ENCODE data around the gene PRDM5.

- TF ChIP-seq CTCF (IDR thresholded peaks at IDR 0.05) (no peak), POLR2A (IDR thresholded peaks at IDR 0.05) (no peak)
These were observed 239.5 kb downstream of the PRDM5 start for GRCh38 chr4:120682981-120683380.
